GM12865 (cell line): ENCODE results near the gene MRM2.
A peak's percentile ranks its signal among the peaks of the same experiment; 100 is the strongest.

ENCODE experiments used
- DNase-seq: peaks from one replicate; pipeline ENCODE4 v3.0.0; 2010; ENCODE audit warnings: low read depth
- H3K4me3 ChIP-seq: 2 replicates; pipeline ENCODE4 v1.5.1; 2011; ENCODE audit warnings: mild to moderate bottlenecking, low read depth, low read length, control low read depth
- CTCF ChIP-seq: IDR thresholded peaks from 2 replicates; pipeline ENCODE4 v1.5.1; 2011; ENCODE audit warnings: low read length, control low read depth, low read depth, inconsistent platforms; ENCODE audit not compliant: insufficient read depth; ENCODE audit errors: missing control alignments

The MRM2 gene

DNA sequence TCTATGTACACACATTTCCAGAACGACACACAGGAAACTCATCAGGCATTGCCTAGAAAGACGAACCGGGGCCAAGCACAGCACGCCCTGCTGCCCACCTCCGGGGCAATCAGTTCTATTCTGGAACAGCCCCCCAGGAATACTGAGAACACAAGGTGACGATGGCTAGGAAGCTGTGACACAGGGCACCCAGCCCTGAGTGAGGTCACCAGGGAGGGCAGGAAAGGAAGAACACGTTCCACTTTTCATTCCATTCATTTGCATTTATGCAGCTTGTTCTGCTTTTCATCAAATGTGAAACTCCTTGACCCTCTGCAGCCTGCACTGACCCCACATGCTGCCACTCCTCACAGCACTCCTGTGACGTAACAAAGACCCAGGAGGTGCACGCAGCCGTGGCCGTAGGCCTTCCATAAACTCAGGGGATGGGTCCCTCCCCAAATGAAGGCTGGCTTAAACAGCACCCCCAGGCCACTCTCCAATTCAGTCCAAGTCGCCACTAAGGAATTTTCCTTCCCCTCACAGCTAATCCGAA lies 38.2 kb downstream of the MRM2 start:
- no peak overlapping the region for H3K4me3 ChIP-seq
- peak; percentile 36 for DNase-seq
- no peak for TF ChIP-seq CTCF

DNA sequence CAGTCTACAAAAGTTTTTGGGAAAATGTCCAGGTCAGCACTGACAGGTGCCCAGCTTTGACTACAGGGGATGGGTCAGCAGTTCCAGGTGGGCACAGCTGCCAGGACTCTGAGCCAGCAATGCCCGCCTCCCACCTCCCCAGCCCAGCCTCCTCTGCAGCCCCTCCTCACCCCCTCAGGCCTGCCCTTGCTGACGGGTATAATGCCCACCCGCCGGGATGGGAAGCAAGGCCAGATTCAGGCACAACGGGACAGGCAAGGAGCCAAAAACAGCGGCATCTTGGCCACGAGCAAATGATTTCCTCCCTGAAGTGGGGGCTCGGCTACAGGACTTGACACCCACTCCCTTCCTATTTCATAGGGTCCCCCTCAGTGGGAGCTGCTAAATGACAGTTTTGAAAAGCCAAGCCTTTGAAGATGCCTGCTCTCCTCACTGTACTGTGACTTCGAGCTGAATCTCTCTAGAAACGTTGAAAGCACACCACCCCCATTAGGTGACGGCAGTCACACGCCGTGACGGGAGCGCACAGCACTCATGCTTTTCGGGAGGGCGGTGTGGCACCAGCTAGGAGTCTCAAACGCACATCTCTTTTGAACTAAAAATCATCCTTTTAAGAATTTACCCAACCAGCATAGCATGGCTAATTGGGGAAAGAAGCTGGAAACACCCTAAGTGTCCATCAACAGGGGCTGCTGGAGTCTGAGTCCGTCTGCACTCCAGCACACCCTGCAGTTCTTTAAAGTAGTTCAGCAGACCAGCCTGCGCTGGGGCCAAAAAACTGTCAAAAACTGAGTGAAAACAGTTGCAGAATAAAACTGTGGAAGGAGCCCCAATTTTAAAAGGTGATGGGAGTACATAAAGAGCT lies 38.9 kb downstream of the MRM2 start:
- TF ChIP-seq CTCF = no peak
- DNase-seq = no peak
- no peak overlapping the region for H3K4me3 ChIP-seq

DNA sequence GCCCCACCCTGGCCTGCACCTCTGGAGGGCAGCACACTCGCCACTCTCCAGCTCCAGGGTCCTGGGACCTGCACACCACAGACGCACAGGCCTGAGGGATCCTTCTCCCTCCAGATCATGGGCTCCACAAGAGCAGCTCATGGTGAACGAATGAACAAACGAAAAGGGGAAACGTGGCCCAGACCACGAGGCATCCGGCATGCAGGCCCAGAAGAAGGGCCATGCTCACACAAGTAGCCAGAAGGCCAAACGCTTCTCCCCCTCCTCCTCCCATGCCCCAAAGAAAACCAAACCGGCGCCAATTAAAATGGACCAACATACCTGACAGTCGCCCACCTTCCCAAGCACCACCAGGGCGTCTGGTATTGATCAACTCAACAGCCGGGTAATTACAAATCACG lies 39.6 kb downstream of the MRM2 start:
- H3K4me3 ChIP-seq = no peak overlapping the region
- TF ChIP-seq CTCF = no peak
- DNase-seq = no peak

DNA sequence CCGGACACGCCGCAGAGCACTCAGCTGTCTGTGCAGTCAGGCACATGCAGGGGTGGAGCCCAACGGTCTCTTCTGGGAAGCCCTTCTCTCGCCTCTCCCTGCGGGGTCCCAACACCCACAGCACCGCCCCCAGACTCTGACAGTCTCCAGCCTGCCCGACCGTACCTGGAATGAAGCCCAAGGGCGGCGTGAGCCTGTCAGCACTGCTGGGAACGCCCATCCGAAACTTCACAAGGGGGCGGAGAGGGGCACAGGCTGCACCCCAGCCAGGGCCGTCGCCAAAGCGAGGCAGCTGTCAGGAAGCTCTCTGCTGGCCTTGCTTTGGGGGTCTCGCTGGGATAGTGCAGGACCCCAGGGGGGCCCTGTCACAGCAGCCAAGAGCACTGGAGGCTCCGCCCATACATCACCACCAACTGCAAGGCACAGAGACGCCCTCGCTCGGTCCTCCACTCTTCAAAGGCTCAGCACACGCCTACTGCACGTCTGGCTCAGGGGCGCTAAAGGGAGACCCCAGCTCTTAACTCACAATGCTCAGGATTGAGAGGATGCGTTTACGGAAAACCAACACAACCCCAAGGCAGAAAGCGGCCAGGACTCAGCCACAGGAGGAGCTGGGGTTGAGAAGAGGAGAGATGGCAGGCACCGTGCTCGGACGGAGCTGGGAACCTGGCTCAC lies 40.2 kb downstream of the MRM2 start:
- H3K4me3 ChIP-seq = no peak overlapping the region
- DNase-seq = no peak
- no peak for TF ChIP-seq CTCF

GRCh38 chr7:2201128-2201527 lies 40.9 kb downstream of the MRM2 start:
- no peak for TF ChIP-seq CTCF
- DNase-seq = no peak
- no peak overlapping the region for H3K4me3 ChIP-seq

DNA sequence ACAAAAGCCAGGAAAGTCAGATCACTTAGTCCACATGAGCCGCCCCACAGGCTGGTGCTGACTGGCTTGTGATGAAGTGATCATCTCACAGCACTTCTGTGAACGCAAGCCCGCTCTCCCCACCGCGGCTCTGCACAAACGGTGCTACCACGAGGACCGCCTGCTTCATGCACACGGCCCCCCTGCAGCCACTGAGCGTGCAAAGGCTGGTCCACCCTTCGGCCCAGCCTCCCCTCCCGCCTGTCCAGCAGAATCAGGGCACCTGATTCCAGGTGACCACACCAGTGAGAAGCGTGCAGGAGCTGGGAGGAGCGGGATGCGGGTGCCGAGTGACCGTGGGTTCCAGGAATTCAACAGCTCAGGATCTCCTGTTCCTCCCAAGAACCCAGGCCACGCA lies 41.4 kb downstream of the MRM2 start:
- TF ChIP-seq CTCF = no peak
- no peak overlapping the region for H3K4me3 ChIP-seq
- DNase-seq = no peak
